ENCODE measurements around the gene MACROH2A1.

Gene MACROH2A1

DNA sequence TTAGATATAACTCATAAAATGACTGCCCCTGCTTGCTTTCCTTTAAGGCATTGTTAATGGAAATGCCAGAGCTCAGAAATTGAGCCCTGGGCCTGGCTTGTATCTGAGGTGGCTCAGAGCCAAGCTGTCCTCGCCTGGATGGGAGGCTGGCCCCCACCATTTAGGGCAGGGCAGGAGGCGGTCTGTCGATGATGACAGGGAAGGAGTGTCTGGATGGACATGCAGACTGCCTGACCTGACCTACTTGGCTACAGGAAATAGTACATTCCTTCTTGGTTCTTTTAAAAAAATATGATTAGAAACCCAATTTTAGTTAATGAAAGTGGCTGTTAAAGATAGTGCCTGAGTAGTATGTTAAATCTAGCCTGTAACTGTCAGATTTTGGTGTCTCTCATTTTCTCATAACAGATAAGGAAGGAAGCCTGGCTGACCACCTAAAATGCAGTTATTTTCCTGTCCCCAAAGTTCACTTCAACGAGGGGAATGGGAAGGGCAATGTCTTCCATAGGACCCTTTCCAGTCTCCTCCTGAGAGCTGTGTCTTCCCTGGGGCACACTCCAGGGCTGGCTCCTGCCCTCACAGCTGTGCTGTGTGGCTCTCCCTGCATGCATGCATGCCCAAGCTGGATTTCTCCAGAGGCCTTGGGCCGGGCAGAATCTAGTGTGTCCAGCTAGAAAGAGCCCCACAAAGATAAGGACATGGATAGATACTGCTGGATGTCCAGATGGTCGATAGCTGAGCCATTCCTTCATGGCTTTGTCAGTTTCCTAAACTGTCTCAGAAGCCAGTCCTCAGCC lies 42.3 kb downstream of the MACROH2A1 start:
- peak; percentile 85 for ATAC-seq
- TF ChIP-seq, protein P1, sequence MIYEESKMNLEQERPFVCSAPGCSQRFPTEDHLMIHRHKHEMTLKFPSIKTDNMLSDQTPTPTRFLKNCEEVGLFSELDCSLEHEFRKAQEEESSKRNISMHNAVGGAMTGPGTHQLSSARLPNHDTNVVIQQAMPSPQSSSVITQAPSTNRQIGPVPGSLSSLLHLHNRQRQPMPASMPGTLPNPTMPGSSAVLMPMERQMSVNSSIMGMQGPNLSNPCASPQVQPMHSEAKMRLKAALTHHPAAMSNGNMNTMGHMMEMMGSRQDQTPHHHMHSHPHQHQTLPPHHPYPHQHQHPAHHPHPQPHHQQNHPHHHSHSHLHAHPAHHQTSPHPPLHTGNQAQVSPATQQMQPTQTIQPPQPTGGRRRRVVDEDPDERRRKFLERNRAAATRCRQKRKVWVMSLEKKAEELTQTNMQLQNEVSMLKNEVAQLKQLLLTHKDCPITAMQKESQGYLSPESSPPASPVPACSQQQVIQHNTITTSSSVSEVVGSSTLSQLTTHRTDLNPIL (CRISPR knock-in tag; IDR thresholded peaks at IDR 0.05; ENCODE audit: low read depth), result no peak
- TF ChIP-seq OSR1 (CRISPR knock-in tag; IDR thresholded peaks at IDR 0.05) (no peak), PPARA (CRISPR knock-in tag; IDR thresholded peaks at IDR 0.05; ENCODE audit: borderline replicate concordance) (peak; percentile 52; the same call in 1 of the 2 replicates), TCF4 (CRISPR knock-in tag; IDR thresholded peaks at IDR 0.05; ENCODE audit: borderline replicate concordance) (peak; percentile 65; the same call in 1 of the 2 replicates), ISL1 (CRISPR knock-in tag; IDR thresholded peaks at IDR 0.05) (peak; percentile 69)
- TF ChIP-seq, protein P2, sequence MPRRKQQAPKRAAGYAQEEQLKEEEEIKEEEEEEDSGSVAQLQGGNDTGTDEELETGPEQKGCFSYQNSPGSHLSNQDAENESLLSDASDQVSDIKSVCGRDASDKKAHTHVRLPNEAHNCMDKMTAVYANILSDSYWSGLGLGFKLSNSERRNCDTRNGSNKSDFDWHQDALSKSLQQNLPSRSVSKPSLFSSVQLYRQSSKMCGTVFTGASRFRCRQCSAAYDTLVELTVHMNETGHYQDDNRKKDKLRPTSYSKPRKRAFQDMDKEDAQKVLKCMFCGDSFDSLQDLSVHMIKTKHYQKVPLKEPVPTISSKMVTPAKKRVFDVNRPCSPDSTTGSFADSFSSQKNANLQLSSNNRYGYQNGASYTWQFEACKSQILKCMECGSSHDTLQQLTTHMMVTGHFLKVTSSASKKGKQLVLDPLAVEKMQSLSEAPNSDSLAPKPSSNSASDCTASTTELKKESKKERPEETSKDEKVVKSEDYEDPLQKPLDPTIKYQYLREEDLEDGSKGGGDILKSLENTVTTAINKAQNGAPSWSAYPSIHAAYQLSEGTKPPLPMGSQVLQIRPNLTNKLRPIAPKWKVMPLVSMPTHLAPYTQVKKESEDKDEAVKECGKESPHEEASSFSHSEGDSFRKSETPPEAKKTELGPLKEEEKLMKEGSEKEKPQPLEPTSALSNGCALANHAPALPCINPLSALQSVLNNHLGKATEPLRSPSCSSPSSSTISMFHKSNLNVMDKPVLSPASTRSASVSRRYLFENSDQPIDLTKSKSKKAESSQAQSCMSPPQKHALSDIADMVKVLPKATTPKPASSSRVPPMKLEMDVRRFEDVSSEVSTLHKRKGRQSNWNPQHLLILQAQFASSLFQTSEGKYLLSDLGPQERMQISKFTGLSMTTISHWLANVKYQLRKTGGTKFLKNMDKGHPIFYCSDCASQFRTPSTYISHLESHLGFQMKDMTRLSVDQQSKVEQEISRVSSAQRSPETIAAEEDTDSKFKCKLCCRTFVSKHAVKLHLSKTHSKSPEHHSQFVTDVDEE (CRISPR knock-in tag; IDR thresholded peaks at IDR 0.05), result peak; percentile 84; the same call in 1 of the 2 replicates

DNA sequence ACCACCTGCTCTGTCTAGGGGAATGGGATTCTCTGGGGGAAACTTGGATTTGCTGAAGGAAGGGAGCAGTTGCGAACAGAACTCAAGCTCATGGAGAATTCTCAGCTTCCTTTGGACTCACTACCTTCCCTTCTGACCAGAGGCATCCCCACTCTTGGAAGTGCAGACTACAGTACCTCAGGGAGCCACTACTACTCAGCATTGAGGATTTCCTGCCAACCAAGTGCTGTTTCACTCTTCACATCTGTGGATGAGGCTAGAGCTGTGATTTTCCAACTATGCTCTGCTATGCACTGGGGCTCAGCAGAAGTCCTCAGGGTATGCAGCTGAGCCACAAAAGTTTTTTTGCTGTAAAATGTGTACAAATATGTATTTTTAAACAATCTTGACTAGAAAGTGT lies 43.9 kb downstream of the MACROH2A1 start:
- no peak for ATAC-seq
- TF ChIP-seq BACH2 (CRISPR knock-in tag; IDR thresholded peaks at IDR 0.05; ENCODE audit: borderline replicate concordance), result no peak
- no peak for TF ChIP-seq PPARA (CRISPR knock-in tag; IDR thresholded peaks at IDR 0.05; ENCODE audit: borderline replicate concordance)
- TF ChIP-seq GLIS3 (CRISPR knock-in tag; IDR thresholded peaks at IDR 0.05), result no peak
- no peak for TF ChIP-seq PATZ1 (CRISPR knock-in tag; IDR thresholded peaks at IDR 0.05; ENCODE audit: borderline replicate concordance)
- TF ChIP-seq ZNF8 (CRISPR knock-in tag; IDR thresholded peaks at IDR 0.05), result no peak
- TF ChIP-seq CSDC2 (CRISPR knock-in tag; IDR thresholded peaks at IDR 0.05), result no peak
- no peak for TF ChIP-seq ISL1 (CRISPR knock-in tag; IDR thresholded peaks at IDR 0.05)
- TF ChIP-seq ESRRG (CRISPR knock-in tag; IDR thresholded peaks at IDR 0.05), result no peak
- TF ChIP-seq, protein P1 (CRISPR knock-in tag; IDR thresholded peaks at IDR 0.05; ENCODE audit: low read depth), result no peak
- TF ChIP-seq TCF4 (CRISPR knock-in tag; IDR thresholded peaks at IDR 0.05; ENCODE audit: borderline replicate concordance), result no peak
- TF ChIP-seq, protein P2 (CRISPR knock-in tag; IDR thresholded peaks at IDR 0.05), result no peak
- TF ChIP-seq ZFP30 (CRISPR knock-in tag; IDR thresholded peaks at IDR 0.05), result no peak
- TF ChIP-seq ZNF70 (CRISPR knock-in tag; IDR thresholded peaks at IDR 0.05), result no peak
- TF ChIP-seq ZC3H10 (CRISPR knock-in tag; IDR thresholded peaks at IDR 0.05), result no peak
- no peak for TF ChIP-seq ZNF565 (CRISPR knock-in tag; conservative IDR thresholded peaks at IDR 0.05; ENCODE audit: low read depth)
- TF ChIP-seq ZFP3 (CRISPR knock-in tag; IDR thresholded peaks at IDR 0.05), result no peak
- TF ChIP-seq, protein P3, sequence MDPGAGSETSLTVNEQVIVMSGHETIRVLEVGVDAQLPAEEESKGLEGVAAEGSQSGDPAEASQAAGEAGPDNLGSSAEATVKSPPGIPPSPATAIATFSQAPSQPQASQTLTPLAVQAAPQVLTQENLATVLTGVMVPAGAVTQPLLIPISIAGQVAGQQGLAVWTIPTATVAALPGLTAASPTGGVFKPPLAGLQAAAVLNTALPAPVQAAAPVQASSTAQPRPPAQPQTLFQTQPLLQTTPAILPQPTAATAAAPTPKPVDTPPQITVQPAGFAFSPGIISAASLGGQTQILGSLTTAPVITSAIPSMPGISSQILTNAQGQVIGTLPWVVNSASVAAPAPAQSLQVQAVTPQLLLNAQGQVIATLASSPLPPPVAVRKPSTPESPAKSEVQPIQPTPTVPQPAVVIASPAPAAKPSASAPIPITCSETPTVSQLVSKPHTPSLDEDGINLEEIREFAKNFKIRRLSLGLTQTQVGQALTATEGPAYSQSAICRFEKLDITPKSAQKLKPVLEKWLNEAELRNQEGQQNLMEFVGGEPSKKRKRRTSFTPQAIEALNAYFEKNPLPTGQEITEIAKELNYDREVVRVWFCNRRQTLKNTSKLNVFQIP (CRISPR knock-in tag; IDR thresholded peaks at IDR 0.05; ENCODE audit: borderline replicate concordance, low read depth), result no peak
- no peak for TF ChIP-seq ARNTL (CRISPR knock-in tag; IDR thresholded peaks at IDR 0.05; ENCODE audit: borderline replicate concordance, low read depth)
- no peak for TF ChIP-seq SNAI2 (CRISPR knock-in tag; IDR thresholded peaks at IDR 0.05)

All from SK-N-SH treated with all-trans-retinoic acid at 6 μM for 48 hours (cell line).